ENCODE data around the gene PPP1R1B. TPM values are rescaled to one million over a fixed set of nuclear protein-coding genes. Genes with fewer than 3 reads are reported as not detected.
A peak's percentile ranks its signal among the peaks of the same experiment; 100 is the strongest.

The PPP1R1B gene
- total RNA-seq, 1 donor from 2014 or later = not detected

DNA sequence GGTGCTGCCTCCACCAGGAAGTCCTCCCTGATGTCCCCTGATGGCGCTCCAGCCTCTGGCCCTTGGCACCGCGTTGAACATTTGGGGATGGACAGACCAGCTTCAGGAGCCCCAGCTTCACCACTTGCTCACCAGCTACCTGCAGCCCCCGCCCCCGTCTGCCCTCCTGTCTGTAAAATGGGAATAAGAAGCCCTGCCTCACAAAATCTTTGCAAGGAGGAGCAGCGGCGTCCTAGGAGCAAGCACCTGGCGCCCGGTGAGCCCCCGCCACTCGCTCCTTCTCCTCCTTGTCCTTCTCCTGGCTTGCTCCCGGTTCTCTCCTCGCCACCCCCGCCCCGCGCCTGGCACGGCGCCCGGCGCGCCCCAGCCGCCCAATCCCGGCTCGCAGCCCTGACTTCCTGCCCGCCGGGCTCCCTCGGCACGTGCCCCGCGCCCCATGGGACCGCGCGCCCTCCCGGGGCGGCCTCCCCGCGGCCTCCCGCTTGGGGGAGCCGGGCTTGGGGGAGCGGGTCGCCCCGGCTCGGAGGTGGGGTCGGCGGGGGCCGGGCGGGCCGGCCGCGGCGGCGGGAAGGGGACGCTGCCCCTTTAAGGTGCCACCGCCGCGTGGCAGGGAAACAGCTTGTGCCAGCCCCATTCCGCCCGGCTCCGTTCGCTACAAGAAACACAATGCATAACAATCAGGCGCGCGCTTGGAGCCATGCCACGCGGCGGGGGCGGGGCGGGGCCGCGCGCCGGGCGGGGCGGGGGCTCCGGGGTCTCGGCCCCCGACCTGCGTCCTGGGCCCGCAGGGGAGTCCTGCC lies 9.1 kb upstream of the PPP1R1B start:
- DNase-seq (ENCODE audit: low read depth) (peak; percentile 23), FAIRE-seq (no peak)
- TF ChIP-seq, protein P1, sequence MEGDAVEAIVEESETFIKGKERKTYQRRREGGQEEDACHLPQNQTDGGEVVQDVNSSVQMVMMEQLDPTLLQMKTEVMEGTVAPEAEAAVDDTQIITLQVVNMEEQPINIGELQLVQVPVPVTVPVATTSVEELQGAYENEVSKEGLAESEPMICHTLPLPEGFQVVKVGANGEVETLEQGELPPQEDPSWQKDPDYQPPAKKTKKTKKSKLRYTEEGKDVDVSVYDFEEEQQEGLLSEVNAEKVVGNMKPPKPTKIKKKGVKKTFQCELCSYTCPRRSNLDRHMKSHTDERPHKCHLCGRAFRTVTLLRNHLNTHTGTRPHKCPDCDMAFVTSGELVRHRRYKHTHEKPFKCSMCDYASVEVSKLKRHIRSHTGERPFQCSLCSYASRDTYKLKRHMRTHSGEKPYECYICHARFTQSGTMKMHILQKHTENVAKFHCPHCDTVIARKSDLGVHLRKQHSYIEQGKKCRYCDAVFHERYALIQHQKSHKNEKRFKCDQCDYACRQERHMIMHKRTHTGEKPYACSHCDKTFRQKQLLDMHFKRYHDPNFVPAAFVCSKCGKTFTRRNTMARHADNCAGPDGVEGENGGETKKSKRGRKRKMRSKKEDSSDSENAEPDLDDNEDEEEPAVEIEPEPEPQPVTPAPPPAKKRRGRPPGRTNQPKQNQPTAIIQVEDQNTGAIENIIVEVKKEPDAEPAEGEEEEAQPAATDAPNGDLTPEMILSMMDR (IDR thresholded peaks at IDR 0.05; ENCODE audit: insufficient read depth, low read length, severe bottlenecking) = no peak
- peaks cover 16% of the 10 kb centered on the region for H3K27me3 ChIP-seq (ENCODE audit: control insufficient read depth, insufficient read depth, low read length)
- no peaks in the 10 kb centered on the region for H3K36me3 ChIP-seq (ENCODE audit: control insufficient read depth, insufficient read depth, low read length)
- peak overlapping the region; percentile 44 for H3K4me3 ChIP-seq (ENCODE audit: low read depth, low read length)

GRCh38 chr17:39618246-39618913 lies 8.4 kb upstream of the PPP1R1B start:
- H3K27me3 ChIP-seq (ENCODE audit: control insufficient read depth, insufficient read depth, low read length) = peaks cover 16% of the 10 kb centered on the region
- DNase-seq (ENCODE audit: low read depth) = no peak
- no peak for FAIRE-seq

DNA sequence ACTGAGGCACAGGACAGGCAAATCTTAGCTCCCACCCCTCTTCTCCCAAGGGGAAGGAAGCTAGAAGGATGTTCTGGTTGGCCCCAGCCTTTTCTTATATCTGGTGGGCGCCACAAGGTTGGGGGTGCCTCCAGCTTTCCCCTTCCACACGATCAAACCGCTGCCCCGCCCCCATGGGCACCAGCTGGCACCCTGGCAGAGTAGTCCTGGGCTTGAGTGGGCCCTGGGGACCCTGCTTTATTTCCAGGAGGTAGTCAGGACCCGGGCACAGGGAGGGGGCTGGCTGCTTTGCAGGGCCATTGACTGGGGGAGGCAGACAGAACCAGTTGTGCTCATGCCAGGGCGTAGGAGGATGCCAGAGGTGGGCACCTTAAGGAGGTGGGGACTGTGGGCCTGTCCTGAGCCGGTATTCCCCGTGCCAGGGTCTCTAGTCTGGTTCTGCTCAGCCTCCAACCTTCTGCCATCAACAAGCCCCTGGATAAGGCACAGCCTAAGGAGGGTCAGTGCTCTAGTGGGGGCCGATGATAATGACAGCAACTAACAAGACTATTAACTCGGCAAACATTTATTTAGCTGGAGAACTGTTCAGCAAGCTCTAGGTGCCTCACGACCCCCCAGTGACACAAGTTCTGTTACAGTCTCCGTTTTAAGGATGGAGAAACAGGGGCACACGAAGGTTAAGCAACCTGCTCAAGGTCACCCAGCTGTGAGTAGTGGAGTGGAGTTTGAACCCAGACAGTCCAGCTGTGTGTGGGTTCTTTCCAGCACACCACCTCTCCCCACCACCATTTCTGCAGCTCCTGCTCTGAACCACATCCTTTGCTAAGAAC lies 7.6 kb upstream of the PPP1R1B start:
- H3K4me3 ChIP-seq (ENCODE audit: low read depth, low read length) = no peak overlapping the region
- TF ChIP-seq, protein P1 (IDR thresholded peaks at IDR 0.05; ENCODE audit: insufficient read depth, low read length, severe bottlenecking) = no peak
- H3K36me3 ChIP-seq (ENCODE audit: control insufficient read depth, insufficient read depth, low read length) = no peaks in the 10 kb centered on the region
- DNase-seq (ENCODE audit: low read depth) (no peak), FAIRE-seq (peak; percentile 88)
- H3K27me3 ChIP-seq (ENCODE audit: control insufficient read depth, insufficient read depth, low read length) = peaks cover 16% of the 10 kb centered on the region

More at GRCh38 chr17:39618246-39618913, 8.4 kb upstream of the PPP1R1B start:
- Histone ChIP-seq H3K4me3 (ENCODE audit: low read depth, low read length) (peak overlapping the region; percentile 44), H3K36me3 (ENCODE audit: control insufficient read depth, insufficient read depth, low read length) (no peaks in the 10 kb centered on the region)
- TF ChIP-seq, protein P1 (IDR thresholded peaks at IDR 0.05; ENCODE audit: insufficient read depth, low read length, severe bottlenecking) = no peak

DNA sequence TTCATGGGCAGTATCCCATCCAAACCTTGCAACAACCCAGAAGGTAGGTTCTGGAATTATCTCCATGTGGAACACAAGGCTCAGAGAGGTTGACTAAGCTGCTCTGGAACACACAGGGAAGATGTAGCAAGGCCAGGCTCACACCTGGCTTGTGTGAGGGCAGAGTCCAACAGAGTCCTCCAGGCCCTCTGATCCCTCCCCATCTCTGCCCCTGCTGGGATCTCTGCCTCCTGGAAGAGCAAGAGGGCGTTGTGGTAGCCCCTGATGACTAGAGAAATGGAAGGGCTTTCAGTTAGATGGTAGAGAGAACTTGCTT lies 7.0 kb upstream of the PPP1R1B start:
- TF ChIP-seq, protein P1 (IDR thresholded peaks at IDR 0.05; ENCODE audit: insufficient read depth, low read length, severe bottlenecking) = no peak
- Histone ChIP-seq H3K36me3 (ENCODE audit: control insufficient read depth, insufficient read depth, low read length) (no peaks in the 10 kb centered on the region), H3K27me3 (ENCODE audit: control insufficient read depth, insufficient read depth, low read length) (peaks cover 16% of the 10 kb centered on the region), H3K4me3 (ENCODE audit: low read depth, low read length) (no peak overlapping the region)
- FAIRE-seq (no peak), DNase-seq (ENCODE audit: low read depth) (no peak)

- TF ChIP-seq, protein P1 (IDR thresholded peaks at IDR 0.05; ENCODE audit: insufficient read depth, low read length, severe bottlenecking) = peak; percentile 100
- Histone ChIP-seq H3K27me3 (ENCODE audit: control insufficient read depth, insufficient read depth, low read length) (peaks cover 13% of the 10 kb centered on the region), H3K36me3 (ENCODE audit: control insufficient read depth, insufficient read depth, low read length) (no peaks in the 10 kb centered on the region), H3K4me3 (ENCODE audit: low read depth, low read length) (no peak overlapping the region)
- DNase-seq (ENCODE audit: low read depth) = peak; percentile 59
- no peak for FAIRE-seq
Measured at GRCh38 chr17:39621523-39622379, 5.0 kb upstream of the PPP1R1B start.
